Epithelial cell of esophagus (primary cell): ENCODE measurements around the gene IGFBP2.

Experiments
- DNase-seq: peaks from one replicate; pipeline ENCODE4 v3.0.0; 2010; ENCODE audit warnings: low read depth
- H3K4me3 ChIP-seq: 2 replicates; pipeline ENCODE4 v1.5.1; 2011; ENCODE audit warnings: mild to moderate bottlenecking, low read length, control low read depth
- TF ChIP-seq, protein P1 (sequence below): IDR thresholded peaks from 2 replicates; pipeline ENCODE4 v1.5.1; 2011; ENCODE audit warnings: low read depth, mild to moderate bottlenecking, low read length, control low read depth, inconsistent platforms; ENCODE audit not compliant: insufficient read depth; ENCODE audit errors: missing control alignments

Gene IGFBP2, protein sequence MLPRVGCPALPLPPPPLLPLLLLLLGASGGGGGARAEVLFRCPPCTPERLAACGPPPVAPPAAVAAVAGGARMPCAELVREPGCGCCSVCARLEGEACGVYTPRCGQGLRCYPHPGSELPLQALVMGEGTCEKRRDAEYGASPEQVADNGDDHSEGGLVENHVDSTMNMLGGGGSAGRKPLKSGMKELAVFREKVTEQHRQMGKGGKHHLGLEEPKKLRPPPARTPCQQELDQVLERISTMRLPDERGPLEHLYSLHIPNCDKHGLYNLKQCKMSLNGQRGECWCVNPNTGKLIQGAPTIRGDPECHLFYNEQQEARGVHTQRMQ

DNA sequence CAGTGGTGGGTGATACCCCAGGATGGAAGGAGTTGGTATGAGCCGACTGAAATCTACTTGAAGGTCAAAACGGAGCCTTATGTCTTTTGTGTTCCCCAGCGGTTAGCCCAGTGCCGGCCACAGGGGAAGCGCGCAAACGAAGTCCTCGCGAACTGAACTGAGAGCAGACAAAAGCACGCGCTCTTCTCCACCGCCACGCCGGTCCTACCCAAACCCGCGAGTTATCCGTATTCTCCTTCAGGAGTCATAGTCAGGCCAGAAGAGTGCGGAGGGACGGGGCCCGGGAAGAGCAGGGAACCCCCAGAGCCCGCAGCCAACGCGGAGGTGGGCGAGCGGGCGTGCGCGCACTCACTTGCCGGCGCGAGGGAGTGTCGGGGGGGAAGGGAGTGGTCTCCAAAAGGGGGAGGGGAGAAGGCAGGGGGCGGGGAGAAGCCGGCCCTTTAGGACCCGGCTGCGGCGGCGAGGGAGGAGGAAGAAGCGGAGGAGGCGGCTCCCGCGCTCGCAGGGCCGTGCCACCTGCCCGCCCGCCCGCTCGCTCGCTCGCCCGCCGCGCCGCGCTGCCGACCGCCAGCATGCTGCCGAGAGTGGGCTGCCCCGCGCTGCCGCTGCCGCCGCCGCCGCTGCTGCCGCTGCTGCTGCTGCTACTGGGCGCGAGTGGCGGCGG, at the start of gene IGFBP2:
TSS of gene IGFBP2 (plus strand) at position 469 of the 664 bp plus-strand sequence. CDS start at position 573, 104 bp downstream.
- H3K4me3 ChIP-seq: peak within 1 kb of the TSS; percentile 70
- TF ChIP-seq, protein P1, sequence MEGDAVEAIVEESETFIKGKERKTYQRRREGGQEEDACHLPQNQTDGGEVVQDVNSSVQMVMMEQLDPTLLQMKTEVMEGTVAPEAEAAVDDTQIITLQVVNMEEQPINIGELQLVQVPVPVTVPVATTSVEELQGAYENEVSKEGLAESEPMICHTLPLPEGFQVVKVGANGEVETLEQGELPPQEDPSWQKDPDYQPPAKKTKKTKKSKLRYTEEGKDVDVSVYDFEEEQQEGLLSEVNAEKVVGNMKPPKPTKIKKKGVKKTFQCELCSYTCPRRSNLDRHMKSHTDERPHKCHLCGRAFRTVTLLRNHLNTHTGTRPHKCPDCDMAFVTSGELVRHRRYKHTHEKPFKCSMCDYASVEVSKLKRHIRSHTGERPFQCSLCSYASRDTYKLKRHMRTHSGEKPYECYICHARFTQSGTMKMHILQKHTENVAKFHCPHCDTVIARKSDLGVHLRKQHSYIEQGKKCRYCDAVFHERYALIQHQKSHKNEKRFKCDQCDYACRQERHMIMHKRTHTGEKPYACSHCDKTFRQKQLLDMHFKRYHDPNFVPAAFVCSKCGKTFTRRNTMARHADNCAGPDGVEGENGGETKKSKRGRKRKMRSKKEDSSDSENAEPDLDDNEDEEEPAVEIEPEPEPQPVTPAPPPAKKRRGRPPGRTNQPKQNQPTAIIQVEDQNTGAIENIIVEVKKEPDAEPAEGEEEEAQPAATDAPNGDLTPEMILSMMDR: no peak
- DNase-seq: no peak

DNA sequence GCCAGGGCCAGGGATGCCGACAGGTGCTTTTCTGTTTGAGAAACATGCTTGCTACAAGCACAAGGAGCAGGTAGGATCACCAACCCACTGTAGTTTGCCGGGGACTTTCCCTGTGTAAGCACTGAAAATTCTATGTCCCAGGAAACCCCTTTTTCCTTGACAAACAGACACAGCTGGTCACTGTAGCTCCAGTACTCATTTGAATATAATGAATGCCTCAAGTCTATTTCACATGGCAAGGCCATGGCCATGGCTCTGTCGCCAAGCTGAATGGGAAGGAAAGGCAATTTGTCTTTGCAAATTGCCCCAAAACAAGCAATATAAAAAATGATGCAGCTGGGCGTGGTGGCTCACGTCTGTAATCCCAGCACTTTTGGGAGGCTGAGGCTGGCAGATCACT, 49.6 kb upstream of the IGFBP2 start:
- H3K4me3 ChIP-seq: no peak overlapping the region
- DNase-seq: no peak
- TF ChIP-seq, protein P1: no peak

DNA sequence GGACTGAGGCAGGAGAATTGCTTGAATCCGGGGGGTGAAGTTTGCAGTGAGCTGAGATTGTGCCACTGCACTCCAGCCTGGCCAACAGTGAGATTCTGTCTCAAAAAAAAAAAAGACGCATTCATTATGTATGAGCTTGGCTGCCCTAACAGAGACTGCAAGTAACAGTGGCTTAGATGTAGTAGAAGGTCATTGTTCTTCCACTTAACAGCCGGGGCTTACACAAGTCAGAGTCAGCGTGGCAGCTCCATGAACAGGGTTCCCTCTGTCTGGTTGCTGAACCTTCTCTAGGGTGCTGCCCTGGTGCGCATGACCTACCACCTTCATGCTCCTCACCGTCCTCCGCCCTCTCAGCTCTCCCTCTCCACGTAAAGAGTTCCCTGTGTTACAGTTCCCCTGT, 49.1 kb upstream of the IGFBP2 start:
- no peak for DNase-seq
- TF ChIP-seq, protein P1: no peak
- no peak overlapping the region for H3K4me3 ChIP-seq

DNA sequence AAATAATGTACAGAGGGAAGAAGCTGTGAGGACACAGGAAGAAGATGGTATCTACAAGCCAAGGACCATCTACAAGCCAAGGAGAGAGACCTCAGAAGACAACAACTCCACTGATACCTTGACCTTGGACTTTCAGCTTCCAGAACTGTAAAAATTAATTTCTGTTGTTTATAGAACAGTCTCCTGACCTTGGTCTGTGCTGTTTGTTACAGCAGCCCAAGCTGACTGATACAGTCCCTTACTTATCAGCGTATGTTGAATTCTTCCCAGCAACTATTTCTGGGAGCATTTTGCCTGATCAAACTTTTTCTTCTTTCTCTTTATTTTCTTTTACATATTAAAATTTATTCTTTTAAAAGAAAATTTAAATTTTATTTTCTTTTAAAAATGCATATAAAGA, 47.8 kb upstream of the IGFBP2 start:
- TF ChIP-seq, protein P1: no peak

DNA sequence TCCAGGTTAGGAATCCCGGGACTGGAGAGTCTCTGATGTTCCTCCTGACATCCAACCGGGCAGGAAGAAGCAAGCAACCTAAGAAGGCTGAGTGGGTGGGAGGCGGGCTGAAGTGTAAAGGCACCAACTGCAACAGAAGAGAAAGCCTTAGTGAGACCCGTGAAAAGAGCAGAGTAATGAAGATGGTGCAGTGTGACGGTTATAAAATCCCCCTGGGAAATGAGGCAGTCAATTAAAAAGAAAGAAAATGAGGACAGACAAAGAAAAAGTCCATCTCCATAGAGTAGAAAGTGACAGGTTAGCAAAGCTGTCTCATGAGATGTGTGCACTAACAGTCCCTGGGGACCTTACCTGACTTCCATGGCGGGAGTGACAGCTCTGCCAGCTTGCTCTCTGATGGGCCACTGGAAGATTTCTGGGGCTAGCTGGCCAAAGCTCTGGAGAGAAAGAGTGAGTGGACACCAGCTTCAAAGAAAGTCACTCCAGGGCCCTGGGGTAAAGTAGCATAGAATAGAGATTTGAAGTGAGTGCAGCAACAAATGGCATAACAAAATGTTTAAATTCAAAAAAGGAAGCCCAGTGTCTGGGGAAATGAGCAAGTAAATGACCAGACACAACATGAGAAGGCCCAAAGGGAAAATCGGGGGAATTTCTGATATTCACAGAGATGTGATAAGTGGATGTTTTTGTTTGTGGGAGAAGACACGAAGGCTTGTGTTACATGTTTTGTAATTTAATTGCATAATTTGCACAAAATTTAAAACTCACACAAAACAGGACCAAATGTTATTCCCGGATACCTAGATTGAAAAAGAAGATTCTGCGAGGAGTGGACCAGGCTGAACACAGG, 44.1 kb upstream of the IGFBP2 start:
- DNase-seq: no peak
- H3K4me3 ChIP-seq: no peak overlapping the region
- TF ChIP-seq, protein P1: no peak

More for the DNA sequence above, 47.8 kb upstream of the IGFBP2 start:
- H3K4me3 ChIP-seq: no peak overlapping the region
- DNase-seq: no peak

DNA sequence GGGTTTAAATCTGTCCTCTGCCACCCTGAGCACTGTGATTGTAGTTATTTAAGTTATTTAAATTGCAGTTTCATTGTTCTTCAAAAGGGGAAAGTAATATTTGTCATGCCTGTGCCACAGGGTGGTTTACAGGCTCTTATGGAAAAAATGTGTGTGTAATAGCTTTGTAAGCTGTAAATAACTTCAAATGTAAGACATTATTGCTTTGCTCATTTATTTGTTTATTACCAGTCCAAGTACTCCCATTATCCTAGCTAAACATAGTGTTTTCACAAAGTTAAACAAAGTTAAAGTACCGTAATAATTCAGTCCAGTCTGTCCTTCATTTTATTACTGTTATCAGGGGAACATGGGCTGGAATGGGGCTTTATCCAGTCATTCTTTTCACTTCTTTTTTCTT, 43.4 kb upstream of the IGFBP2 start:
- no peak overlapping the region for H3K4me3 ChIP-seq
- TF ChIP-seq, protein P1: no peak
- DNase-seq: no peak
